Hematopoietic multipotent progenitor cell (in vitro differentiated cells): ENCODE data around the gene THSD7A. TPM values are rescaled to one million over a fixed set of nuclear protein-coding genes. Genes with fewer than 3 reads are reported as not detected.

Experiments
- DNase-seq, 3 donors: peaks; one replicate each; pipeline ENCODE4 v3.0.0-alpha.2; 2011 to 2015; ENCODE audit warnings: low read depth in 2 of 3, low spot score in 2 of 3
- total RNA-seq: library from RNA; depleted of rRNA; stranded (reverse); fragments of >200 nt; gene quantifications from one replicate; pipeline ENCODE4 v1.2.3, GENCODE V29; 2012

Gene THSD7A
- total RNA-seq, 1 donor = 0.81 TPM

GRCh38 chr7:11592699-11593098, 239.3 kb downstream of the THSD7A start:
- DNase-seq = no peak

DNA sequence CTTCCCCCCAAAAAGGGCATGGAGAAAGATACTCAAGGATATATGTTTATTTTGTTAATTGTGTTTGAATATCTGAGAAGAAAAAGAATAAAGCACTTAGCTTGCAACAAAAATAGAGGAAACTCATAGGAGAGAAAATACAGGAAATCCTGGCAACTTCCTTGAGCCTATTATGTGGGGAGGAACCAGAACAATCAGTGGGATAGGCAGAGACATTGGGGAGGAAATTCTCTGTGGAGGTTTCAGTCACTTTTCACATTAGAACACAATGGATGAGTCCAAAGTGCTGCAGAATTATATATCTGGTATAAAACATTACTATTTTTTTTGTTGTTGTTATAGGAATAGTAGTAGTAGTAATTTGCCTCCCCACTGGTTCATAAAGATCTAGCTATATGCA, 240.1 kb downstream of the THSD7A start:
- no peak for DNase-seq

- DNase-seq = no peak
Measured at GRCh38 chr7:11591055-11591633, 240.9 kb downstream of the THSD7A start.

DNA sequence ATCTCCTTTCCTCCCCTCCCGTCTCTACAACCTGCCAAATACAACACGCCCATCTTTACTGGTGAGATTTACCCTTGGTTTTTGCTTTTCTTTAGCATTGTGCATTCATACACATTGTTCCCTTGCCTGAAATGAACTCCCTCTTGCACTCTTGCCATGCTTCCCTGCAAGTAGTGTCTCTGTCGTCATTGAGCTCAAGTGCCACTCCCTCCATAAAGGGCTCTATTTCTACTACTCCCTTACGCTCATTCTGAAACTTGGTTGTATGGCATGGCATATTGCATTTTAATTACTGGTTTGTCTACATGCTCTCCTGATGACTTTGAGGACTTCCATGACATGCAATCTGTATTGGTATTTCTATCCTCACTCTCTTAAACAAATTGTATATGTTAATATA, 242.7 kb downstream of the THSD7A start:
- DNase-seq = no peak

DNA sequence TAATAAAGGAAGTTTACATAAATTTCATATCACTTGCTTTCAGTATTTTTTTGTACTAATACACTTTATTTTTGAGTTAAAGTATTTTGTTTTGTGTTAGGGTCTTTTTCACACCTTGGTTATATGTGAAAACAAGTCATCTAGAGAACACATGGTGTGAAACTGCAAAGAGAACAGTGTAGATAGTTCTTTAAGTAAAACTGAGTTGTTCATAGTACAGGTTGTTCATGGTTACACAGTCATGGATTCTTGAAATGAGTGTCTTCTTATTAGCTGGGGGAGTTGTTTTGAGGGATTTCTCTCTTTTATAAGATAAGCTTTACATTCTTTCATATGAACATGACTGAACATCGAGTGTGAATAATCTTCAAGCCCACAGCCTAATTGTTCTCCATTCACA, 244.2 kb downstream of the THSD7A start:
- DNase-seq = no peak

DNA sequence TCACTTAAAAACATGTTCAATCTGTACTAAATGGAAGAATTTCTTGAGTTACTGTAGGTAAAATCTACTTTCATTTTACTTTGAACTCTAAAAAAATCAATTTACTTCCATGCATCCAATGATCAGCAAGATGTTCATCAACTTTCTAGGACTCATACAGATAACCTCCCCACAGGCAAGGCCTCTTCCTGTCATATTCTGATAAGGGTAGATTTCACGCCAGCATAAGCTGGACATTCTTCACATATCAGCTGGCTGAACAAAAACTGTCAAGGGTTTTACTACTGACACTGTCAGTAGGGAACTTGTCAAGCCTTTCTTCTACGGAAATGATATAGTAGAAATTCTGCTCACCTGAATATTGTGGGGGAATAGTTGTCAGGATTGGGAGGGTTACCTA, 244.9 kb downstream of the THSD7A start:
- no peak for DNase-seq

DNA sequence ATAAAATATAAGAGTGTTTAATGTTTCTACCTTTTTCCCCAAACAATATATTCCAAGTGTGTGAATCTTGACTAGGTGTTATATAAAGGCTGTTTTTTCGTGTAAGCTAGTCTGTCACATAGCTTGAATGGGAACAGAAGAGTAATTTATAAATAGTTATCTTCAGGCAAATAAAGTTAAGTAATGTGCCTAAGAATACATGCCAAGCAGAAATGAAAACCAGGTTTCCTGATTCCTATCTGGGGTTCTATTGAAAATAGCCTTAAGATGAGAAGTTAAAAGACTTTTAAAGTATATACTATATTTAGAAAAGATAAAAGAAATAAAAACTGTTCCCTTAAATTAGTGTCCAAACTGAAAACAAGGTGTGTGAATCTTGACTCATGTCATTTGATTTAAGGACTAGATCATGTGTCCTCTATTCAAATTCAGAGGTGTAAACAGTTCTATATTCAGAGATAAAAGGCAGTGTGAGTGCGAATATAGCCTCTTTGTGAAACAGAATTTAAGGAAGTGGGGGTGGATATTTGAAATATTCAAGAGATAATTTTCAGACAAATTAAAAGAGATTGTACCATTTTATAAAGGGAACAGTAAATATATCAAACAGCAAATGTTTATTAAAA, 247.5 kb downstream of the THSD7A start:
- no peak for DNase-seq

GRCh38 chr7:11579141-11579540, 252.9 kb downstream of the THSD7A start:
- no peak for DNase-seq

DNA sequence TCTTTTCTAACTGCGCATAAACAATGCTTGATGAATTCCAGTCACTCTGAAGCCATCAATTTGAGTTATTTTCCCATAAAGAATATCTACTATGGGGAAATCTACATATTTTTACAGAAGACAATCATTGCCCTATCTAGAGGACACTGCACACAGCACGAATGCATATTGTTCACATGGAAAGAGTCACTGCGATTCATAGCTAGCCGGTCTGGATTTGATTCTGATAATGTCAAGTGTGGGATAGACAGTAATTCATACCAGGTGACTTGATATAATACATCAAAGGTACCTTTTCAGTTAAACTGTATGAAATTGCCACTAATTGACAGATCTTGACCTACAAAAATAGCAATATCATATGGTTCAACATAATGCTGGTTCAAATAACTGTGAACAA, 255.7 kb downstream of the THSD7A start:
- DNase-seq = no peak

- DNase-seq = no peak
Measured at GRCh38 chr7:11573128-11573750, 258.8 kb downstream of the THSD7A start.

GRCh38 chr7:11570922-11571550, 261.0 kb downstream of the THSD7A start:
- no peak for DNase-seq

GRCh38 chr7:11570205-11570604, 261.8 kb downstream of the THSD7A start:
- no peak for DNase-seq

DNA sequence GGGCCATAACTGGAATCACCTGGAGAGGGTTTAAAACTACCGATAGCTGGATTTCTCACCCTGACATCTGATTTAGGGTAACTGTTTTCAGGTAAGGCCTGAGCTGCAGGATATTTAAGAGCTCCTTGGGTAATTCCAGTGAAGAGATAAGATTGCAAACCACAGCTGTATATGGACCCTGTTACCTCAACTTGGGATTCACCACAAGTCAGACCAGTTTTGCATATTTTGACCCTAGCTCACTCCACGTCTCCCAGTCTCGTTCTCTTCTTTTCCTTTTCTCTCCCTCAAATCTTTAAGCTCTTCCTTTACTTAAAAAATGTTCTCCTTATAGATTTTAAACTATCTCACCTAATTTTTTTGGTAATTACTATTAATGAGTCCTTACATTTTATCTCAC, 264.4 kb downstream of the THSD7A start:
- no peak for DNase-seq

- DNase-seq = peak in 2 of 3 donors; percentile 15 to 51
Measured at GRCh38 chr7:11557627-11558026, 274.4 kb downstream of the THSD7A start.

- DNase-seq = no peak
Measured at GRCh38 chr7:11552676-11553296, 279.2 kb downstream of the THSD7A start.

GRCh38 chr7:11551470-11551869, 280.5 kb downstream of the THSD7A start:
- no peak for DNase-seq

DNA sequence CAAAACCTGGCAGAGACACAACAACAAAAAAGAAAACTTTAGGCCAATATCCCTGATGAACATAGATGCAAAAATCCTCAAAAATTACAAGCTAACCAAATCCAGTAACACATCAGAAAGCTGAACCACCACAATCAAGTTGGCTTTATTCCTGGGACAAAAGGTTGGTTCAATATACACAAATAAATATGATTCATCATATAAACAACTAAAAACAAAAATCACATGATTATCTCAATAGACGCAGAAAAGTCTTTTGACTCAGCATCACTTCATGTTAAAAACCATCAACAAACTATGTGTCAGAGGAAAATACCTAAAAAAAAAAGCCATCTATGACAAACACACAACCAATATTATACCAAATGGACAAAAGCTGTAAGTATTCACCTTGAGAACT, 283.5 kb downstream of the THSD7A start:
- no peak for DNase-seq

- DNase-seq = no peak
Measured at GRCh38 chr7:11541330-11541729, 290.7 kb downstream of the THSD7A start.

- peak in 2 of 3 donors; percentile 15 to 63 for DNase-seq
Measured at GRCh38 chr7:11540271-11540761, 291.7 kb downstream of the THSD7A start.

- peak in 2 of 3 donors; percentile 10 to 68 for DNase-seq
Measured at GRCh38 chr7:11539853-11540252, 292.1 kb downstream of the THSD7A start.

- no peak for DNase-seq
Measured at GRCh38 chr7:11538751-11539299, 293.2 kb downstream of the THSD7A start.
